Measurements from ENCODE around the gene PGPEP1.

DNA sequence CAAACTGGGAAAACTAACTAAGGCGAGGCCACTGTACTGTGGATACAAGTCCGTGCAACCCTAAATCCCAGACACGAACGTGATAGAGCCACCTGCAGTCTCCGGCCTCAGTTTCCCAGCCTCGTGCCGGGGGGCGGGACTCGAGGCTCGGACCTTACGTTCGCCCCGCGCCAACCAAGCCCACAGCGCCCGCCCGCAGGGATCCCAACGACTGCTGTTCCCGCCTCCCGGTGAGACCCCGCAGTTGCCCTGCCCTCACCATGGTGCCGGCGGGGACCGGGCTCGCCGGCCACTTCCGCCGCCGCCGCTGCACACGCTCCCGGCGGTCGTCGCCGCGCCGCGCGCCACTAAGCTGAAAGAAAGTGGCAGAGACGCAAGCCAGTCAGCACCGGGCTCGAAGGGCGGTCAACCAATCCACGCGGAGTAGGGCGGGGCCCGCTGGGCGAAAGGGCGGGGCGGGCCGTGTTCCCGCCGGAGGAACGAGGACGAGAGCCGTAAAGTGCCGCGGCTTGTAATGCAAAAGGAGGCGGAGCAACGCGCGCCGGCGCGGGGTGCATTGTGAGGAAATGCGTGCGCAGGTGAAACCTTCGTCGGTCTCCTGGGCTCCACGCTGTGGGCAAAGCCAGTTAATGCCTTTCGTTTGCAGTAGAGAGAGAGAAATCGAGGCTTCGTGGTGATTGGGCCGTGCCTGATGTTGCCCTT is 17.5 kb upstream of the PGPEP1 start, which contains the start of gene LSM4:
- TF ChIP-seq, protein P1, sequence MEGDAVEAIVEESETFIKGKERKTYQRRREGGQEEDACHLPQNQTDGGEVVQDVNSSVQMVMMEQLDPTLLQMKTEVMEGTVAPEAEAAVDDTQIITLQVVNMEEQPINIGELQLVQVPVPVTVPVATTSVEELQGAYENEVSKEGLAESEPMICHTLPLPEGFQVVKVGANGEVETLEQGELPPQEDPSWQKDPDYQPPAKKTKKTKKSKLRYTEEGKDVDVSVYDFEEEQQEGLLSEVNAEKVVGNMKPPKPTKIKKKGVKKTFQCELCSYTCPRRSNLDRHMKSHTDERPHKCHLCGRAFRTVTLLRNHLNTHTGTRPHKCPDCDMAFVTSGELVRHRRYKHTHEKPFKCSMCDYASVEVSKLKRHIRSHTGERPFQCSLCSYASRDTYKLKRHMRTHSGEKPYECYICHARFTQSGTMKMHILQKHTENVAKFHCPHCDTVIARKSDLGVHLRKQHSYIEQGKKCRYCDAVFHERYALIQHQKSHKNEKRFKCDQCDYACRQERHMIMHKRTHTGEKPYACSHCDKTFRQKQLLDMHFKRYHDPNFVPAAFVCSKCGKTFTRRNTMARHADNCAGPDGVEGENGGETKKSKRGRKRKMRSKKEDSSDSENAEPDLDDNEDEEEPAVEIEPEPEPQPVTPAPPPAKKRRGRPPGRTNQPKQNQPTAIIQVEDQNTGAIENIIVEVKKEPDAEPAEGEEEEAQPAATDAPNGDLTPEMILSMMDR (IDR thresholded peaks at IDR 0.05) = peak in 1 of 3 experiments; percentile 35
- peak; percentile 29 for TF ChIP-seq POLR2A (IDR thresholded peaks at IDR 0.05)

Data from testis (tissue), 2 donors.